Hepatocyte (in vitro differentiated cells): ENCODE measurements around the gene TSSC4. TPM values are rescaled to one million over a fixed set of nuclear protein-coding genes. Genes with fewer than 3 reads are reported as not detected.

ENCODE experiments used
- DNase-seq: peaks from one replicate; pipeline ENCODE4 v3.0.0-alpha.2; 2016; ENCODE audit warnings: low spot score
- H2AFZ ChIP-seq: fragments of 200-600 bp; sonication (generic); 2 replicates; pipeline ENCODE4 v1.6.0; 2016; ENCODE audit warnings: antibody characterized with exemption, mild to moderate bottlenecking
- H3K27ac ChIP-seq: fragments of 200-600 bp; sonication (generic); 2 replicates; pipeline ENCODE4 v1.5.1; 2016; ENCODE audit warnings: mild to moderate bottlenecking
- H3K27me3 ChIP-seq: fragments of 200-600 bp; sonication (generic); 2 replicates; pipeline ENCODE4 v1.6.1; 2016
- H3K36me3 ChIP-seq: fragments of 200-600 bp; sonication (generic); replicated peaks from 2 replicates; pipeline ENCODE4 v1.5.1; 2016; ENCODE audit warnings: low read depth; ENCODE audit not compliant: insufficient read depth
- H3K4me1 ChIP-seq: fragments of 200-600 bp; sonication (generic); 2 replicates; pipeline ENCODE4 v1.5.1; 2016; ENCODE audit warnings: mild to moderate bottlenecking, moderate library complexity; ENCODE audit not compliant: insufficient read depth
- H3K4me2 ChIP-seq: fragments of 200-600 bp; sonication (generic); 2 replicates; pipeline ENCODE4 v1.6.0; 2016
- H3K4me3 ChIP-seq: fragments of 200-600 bp; sonication (generic); 2 replicates; pipeline ENCODE4 v1.5.1; 2016; ENCODE audit warnings: mild to moderate bottlenecking
- H3K79me2 ChIP-seq: fragments of 200-600 bp; sonication (generic); 2 replicates; pipeline ENCODE4 v1.6.0; 2017; ENCODE audit warnings: mild to moderate bottlenecking
- H3K9me2 ChIP-seq: fragments of 200-600 bp; sonication (generic); replicated peaks from 2 replicates; pipeline ENCODE4 v1.6.0; 2017; ENCODE audit warnings: mild to moderate bottlenecking; ENCODE audit not compliant: insufficient read depth
- H3K9me3 ChIP-seq: fragments of 200-600 bp; sonication (generic); 2 replicates; pipeline ENCODE4 v1.5.1; 2016; ENCODE audit warnings: low read depth, mild to moderate bottlenecking
- H4K20me1 ChIP-seq: fragments of 200-600 bp; sonication (generic); 2 replicates; pipeline ENCODE4 v1.6.0; 2016; ENCODE audit warnings: mild to moderate bottlenecking; ENCODE audit not compliant: insufficient read depth, poor library complexity, severe bottlenecking
- CTCF ChIP-seq: fragments of 200-600 bp; sonication (generic); IDR thresholded peaks from 2 replicates; pipeline ENCODE4 v1.5.1; 2016; ENCODE audit warnings: antibody characterized with exemption, mild to moderate bottlenecking; ENCODE audit not compliant: poor library complexity
- EZH2 ChIP-seq: fragments of 200-600 bp; sonication (generic); IDR thresholded peaks from 2 replicates; pipeline ENCODE4 v1.6.1; 2016; ENCODE audit warnings: antibody characterized with exemption, mild to moderate bottlenecking, borderline replicate concordance
- EZH2phosphoT487 ChIP-seq: fragments of 200-600 bp; sonication (generic); IDR thresholded peaks from one replicate; pipeline ENCODE4 v1.6.1; 2018; ENCODE audit warnings: antibody characterized with exemption, mild to moderate bottlenecking, low read depth, moderate library complexity; ENCODE audit not compliant: unreplicated experiment, severe bottlenecking
- WGBS: methylation state at CpG from one replicate; pipeline ENCODE4 v1.1.6; 2016; ENCODE audit warnings: low lambda C conversion rate; ENCODE audit errors: missing lambda C conversion rate; 5-methylcytosine and 5-hydroxymethylcytosine counted together
- polyA plus RNA-seq: library from polyadenylated mRNA; unstranded; fragments of >200 nt; fragmentation: Nextera tagmentation; extraction: Ambion mirVana; gene quantifications from 2 replicates; pipeline ENCODE4 v1.2.1, GENCODE V29; 2016
- total RNA-seq: library from RNA; depleted of rRNA; stranded (reverse); fragments of >200 nt; gene quantifications from 2 replicates; pipeline ENCODE4 v1.2.3, GENCODE V29; 2014

TSSC4 gene
- total and polyA plus RNA-seq, 2 experiments from 2014 or later, result 33.8 to 68.5 TPM

GRCh38 chr11:2434008-2434407 lies 33.5 kb downstream of the TSSC4 start:
- WGBS, result 93% methylated on average over 7 of the region's 8 CpGs
- H3K36me3 ChIP-seq, result no peaks in the 10 kb centered on the region
- no peak for TF ChIP-seq EZH2phosphoT487
- no peak for TF ChIP-seq CTCF
- TF ChIP-seq EZH2, result no peak
- peaks cover 10% of the 10 kb centered on the region for H3K27me3 ChIP-seq
- H3K27ac ChIP-seq, result no peak overlapping the region
- no peak for DNase-seq
- no peak overlapping the region for H3K4me3 ChIP-seq
- no peak overlapping the region for H2AFZ ChIP-seq
- no peaks in the 10 kb centered on the region for H3K9me3 ChIP-seq
- H3K4me1 ChIP-seq, result no peaks in the 10 kb centered on the region
- no peaks in the 10 kb centered on the region for H4K20me1 ChIP-seq
- no peaks in the 10 kb centered on the region for H3K79me2 ChIP-seq
- no peak overlapping the region for H3K4me2 ChIP-seq
- no peaks in the 10 kb centered on the region for H3K9me2 ChIP-seq

GRCh38 chr11:2434506-2435255 lies 34.1 kb downstream of the TSSC4 start:
- H2AFZ ChIP-seq, result no peak overlapping the region
- no peaks in the 10 kb centered on the region for H3K9me3 ChIP-seq
- no peak overlapping the region for H3K27ac ChIP-seq
- WGBS, result 87% methylated on average over 11 of the region's 11 CpGs
- H3K4me3 ChIP-seq, result no peak overlapping the region
- H4K20me1 ChIP-seq, result no peaks in the 10 kb centered on the region
- TF ChIP-seq EZH2phosphoT487, result no peak
- no peak for TF ChIP-seq EZH2
- TF ChIP-seq CTCF, result no peak
- DNase-seq, result no peak
- H3K36me3 ChIP-seq, result no peaks in the 10 kb centered on the region
- H3K4me1 ChIP-seq, result no peaks in the 10 kb centered on the region
- no peak overlapping the region for H3K4me2 ChIP-seq
- no peaks in the 10 kb centered on the region for H3K79me2 ChIP-seq
- no peaks in the 10 kb centered on the region for H3K9me2 ChIP-seq
- H3K27me3 ChIP-seq, result peaks cover 10% of the 10 kb centered on the region

GRCh38 chr11:2435288-2436012 lies 34.9 kb downstream of the TSSC4 start:
- Histone ChIP-seq H3K4me3 (no peak overlapping the region), H3K27ac (no peak overlapping the region), H3K4me1 (no peaks in the 10 kb centered on the region), H3K79me2 (no peaks in the 10 kb centered on the region), H3K36me3 (no peaks in the 10 kb centered on the region), H4K20me1 (no peaks in the 10 kb centered on the region), H3K9me2 (no peaks in the 10 kb centered on the region), H3K27me3 (peaks cover 10% of the 10 kb centered on the region), H3K9me3 (no peaks in the 10 kb centered on the region), H2AFZ (no peak overlapping the region), H3K4me2 (no peak overlapping the region)
- DNase-seq, result no peak
- WGBS, result 92% methylated on average over 12 of the region's 12 CpGs
- TF ChIP-seq EZH2phosphoT487 (no peak), CTCF (no peak), EZH2 (no peak)
